K562 (cell line): ENCODE data around the gene SLC8A2. TPM values are rescaled to one million over a fixed set of nuclear protein-coding genes. Genes with fewer than 3 reads are reported as not detected.

Experiments used
- CBX3 ChIP-seq, 2 experiments: IDR thresholded peaks; 1 replicate in 1 of 2; 2 replicates in 1 of 2; pipeline ENCODE4 v1.6.1; 2012; ENCODE audit warnings: inconsistent platforms in 2 of 2, low read length in 2 of 2, borderline replicate concordance in 1 of 2, control low read depth in 1 of 2
- ERF ChIP-seq: fragments of 450-650 bp; formaldehyde crosslinking; IDR thresholded peaks from 2 replicates; pipeline ENCODE4 v1.4.0; 2020; ENCODE audit warnings: mild to moderate bottlenecking, mixed read lengths
- ETV6 ChIP-seq, 3 experiments: fragments of 150-350 bp in 1 of 3; sonication (generic) in 1 of 3; formaldehyde crosslinking in 1 of 3; IDR thresholded peaks; 2 replicates each; pipeline versions ENCODE4 v1.6.1 to v1.8.0; 2014 to 2022; ENCODE audit warnings: borderline replicate concordance in 2 of 3, low read depth in 2 of 3, antibody characterized with exemption in 1 of 3, low read length in 1 of 3, mild to moderate bottlenecking in 1 of 3, missing genetic modification reagents in 1 of 3
- FOXA3 ChIP-seq, 2 experiments: fragments of 450-650 bp in 1 of 2; sonication (generic) in 1 of 2; formaldehyde crosslinking; IDR thresholded peaks in 1 of 2; conservative IDR thresholded peaks in 1 of 2; 2 replicates each; pipeline versions ENCODE4 v1.4.0 to v1.8.0; 2020 to 2022; ENCODE audit warnings: mild to moderate bottlenecking in 2 of 2, missing genetic modification reagents in 1 of 2
- GATA2 ChIP-seq: sonication (generic); formaldehyde crosslinking; IDR thresholded peaks from 2 replicates; pipeline ENCODE4 v1.4.0; 2020; ENCODE audit warnings: mild to moderate bottlenecking, missing genetic modification reagents
- HES1 ChIP-seq: fragments of 450-650 bp; IDR thresholded peaks from 2 replicates; pipeline ENCODE4 v1.6.1; 2016; ENCODE audit warnings: low read depth, mild to moderate bottlenecking, moderate library complexity
- KDM5B ChIP-seq: fragments of 200-600 bp; sonication (generic); IDR thresholded peaks from 2 replicates; pipeline ENCODE4 v1.6.1; 2012; ENCODE audit warnings: low read depth, mild to moderate bottlenecking, moderate library complexity, low read length, control low read depth, inconsistent platforms; ENCODE audit not compliant: insufficient replicate concordance
- KHSRP ChIP-seq: fragments of 450-650 bp; IDR thresholded peaks from 2 replicates; pipeline ENCODE4 v1.6.1; 2017
- MAFF ChIP-seq: IDR thresholded peaks from 2 replicates; pipeline ENCODE4 v1.6.1; 2012; ENCODE audit warnings: low read length, improper control_type of control experiment
- NFIX ChIP-seq: fragments of 250-450 bp; sonication (Bioruptor Pico); IDR thresholded peaks from 2 replicates; pipeline ENCODE4 v1.4.0; 2020; ENCODE audit warnings: low read depth, mild to moderate bottlenecking, moderate library complexity
- PHB2 ChIP-seq: fragments of 450-650 bp; IDR thresholded peaks from 2 replicates; pipeline ENCODE4 v1.6.1; 2017; ENCODE audit warnings: low read depth
- PHTF2 ChIP-seq: fragments of 250-450 bp; sonication (Bioruptor Pico); IDR thresholded peaks from 2 replicates; pipeline ENCODE4 v1.5.0; 2021; ENCODE audit warnings: mild to moderate bottlenecking
- SMARCC2 ChIP-seq: fragments of 450-650 bp; IDR thresholded peaks from 2 replicates; pipeline ENCODE4 v1.6.1; 2017; ENCODE audit warnings: antibody characterized with exemption, moderate library complexity, mild to moderate bottlenecking, low read depth
- STAG1 ChIP-seq: sonication (generic); formaldehyde crosslinking; IDR thresholded peaks from 2 replicates; pipeline ENCODE4 v1.5.0; 2020; ENCODE audit warnings: missing genetic modification reagents, borderline replicate concordance
- TRIM25 ChIP-seq: fragments of 450-650 bp; IDR thresholded peaks from 2 replicates; pipeline ENCODE4 v1.7.0; 2016; ENCODE audit warnings: borderline replicate concordance
- ZBTB12 ChIP-seq: fragments of 250-450 bp; sonication (Bioruptor Pico); IDR thresholded peaks from 2 replicates; pipeline ENCODE4 v1.4.0; 2020
- ZNF175 ChIP-seq: fragments of 200-800 bp; sonication (Bioruptor generic); IDR thresholded peaks from 2 replicates; pipeline ENCODE4 v1.6.1; 2016; ENCODE audit warnings: low read depth, mild to moderate bottlenecking, missing genetic modification characterization, missing compliant biosample characterization
- ZNF184 ChIP-seq: sonication (generic); formaldehyde crosslinking; IDR thresholded peaks from 2 replicates; pipeline ENCODE4 v1.5.0; 2020; ENCODE audit warnings: missing genetic modification reagents
- ZNF41 ChIP-seq: fragments of 250-450 bp; sonication (Bioruptor Pico); conservative IDR thresholded peaks from 2 replicates; pipeline ENCODE4 v1.4.0; 2020; ENCODE audit warnings: mild to moderate bottlenecking
- ZNF518B ChIP-seq: fragments of 250-450 bp; sonication (Bioruptor Pico); IDR thresholded peaks from 2 replicates; pipeline ENCODE4 v1.5.0; 2021; ENCODE audit warnings: mild to moderate bottlenecking, moderate library complexity
- ZNF561 ChIP-seq: fragments of 450-650 bp; formaldehyde crosslinking; conservative IDR thresholded peaks from 2 replicates; pipeline ENCODE4 v1.4.0; 2020; ENCODE audit warnings: mild to moderate bottlenecking, moderate library complexity
- ZSCAN29 ChIP-seq: fragments of 450-650 bp; IDR thresholded peaks from 2 replicates; pipeline ENCODE4 v1.6.1; 2017
- polyA plus RNA-seq, 8 experiments: library from polyadenylated mRNA; depleted of rRNA in 4 of 8; stranded (reverse) in 5 of 8; unstranded in 3 of 8; fragments of >200 nt; fragmentation: Nextera tagmentation in 2 of 8; fragmentation: Illumina TruSeq in 1 of 8; extraction: Ambion mirVana in 2 of 8; extraction: Trizol in 1 of 8; gene quantifications; 2 replicates each; pipeline versions ENCODE4 v1.2.1 to v1.2.3, GENCODE V29; 2011 to 2014; ENCODE audit warnings: inconsistent platforms in 1 of 8, missing spikeins in 1 of 8
- total RNA-seq, 7 experiments: library from RNA; depleted of rRNA in 6 of 7; stranded (reverse); fragments of >200 nt in 6 of 7; fragmentation: Illumina TruSeq in 2 of 7; extraction: Trizol in 2 of 7; gene quantifications; 2 replicates each; pipeline versions ENCODE4 v1.2.1 to v1.2.3, GENCODE V29; 2011 to 2021; ENCODE audit warnings: low replicate concordance in 1 of 7

SLC8A2 gene
- total and polyA plus RNA-seq, 9 of the 15 experiments (the other 6 are each of a cell fraction or from before 2014, with no cell fraction given): 0.07 to 0.66 (median 0.24) TPM; not detected in 3

GRCh38 chr19:47514869-47515588 is 43.3 kb upstream of the SLC8A2 start, which contains the start of gene NAPA (continued):
- TF ChIP-seq TRIM25: no peak
- TF ChIP-seq ZNF518B (CRISPR knock-in tag): no peak
- no peak for TF ChIP-seq PHB2
- TF ChIP-seq ZNF41 (CRISPR knock-in tag): no peak
- TF ChIP-seq ZBTB12 (CRISPR knock-in tag): peak; percentile 68
- peak; percentile 84 for TF ChIP-seq HES1
- TF ChIP-seq GATA2: no peak
- TF ChIP-seq KDM5B: peak; percentile 60
- no peak for TF ChIP-seq PHTF2 (CRISPR knock-in tag)
- TF ChIP-seq NFIX (CRISPR knock-in tag): no peak
- TF ChIP-seq ERF (CRISPR knock-in tag): no peak
- peak in 1 of 2 experiments; percentile 34; a peak in 1 of 3 replicates for TF ChIP-seq CBX3 (IDR thresholded peaks at IDR 0.05; ENCODE audit: borderline replicate concordance in 1 of 2, low read length in 2 of 2)
- TF ChIP-seq MAFF: no peak
- no peak for TF ChIP-seq KHSRP
- TF ChIP-seq ETV6 (IDR thresholded peaks at IDR 0.05; ENCODE audit: borderline replicate concordance in 1 of 2, low read depth in 2 of 2, low read length in 1 of 2): no peak
- TF ChIP-seq ETV6 (CRISPR knock-in tag; IDR thresholded peaks at IDR 0.05; ENCODE audit: borderline replicate concordance): no peak
- no peak for TF ChIP-seq ZNF561 (CRISPR knock-in tag)
- peak; percentile 91 for TF ChIP-seq ZNF184 (CRISPR knock-in tag)
- no peak for TF ChIP-seq STAG1 (CRISPR knock-in tag)
- no peak for TF ChIP-seq SMARCC2
- no peak for TF ChIP-seq FOXA3 (CRISPR knock-in tag; conservative IDR thresholded peaks at IDR 0.05 in 1 of 2, IDR thresholded peaks at IDR 0.05 in 1 of 2)
- TF ChIP-seq ZNF175 (CRISPR knock-in tag): no peak
- no peak for TF ChIP-seq ZSCAN29
